Measurements from ENCODE around the gene GCH1.

DNA sequence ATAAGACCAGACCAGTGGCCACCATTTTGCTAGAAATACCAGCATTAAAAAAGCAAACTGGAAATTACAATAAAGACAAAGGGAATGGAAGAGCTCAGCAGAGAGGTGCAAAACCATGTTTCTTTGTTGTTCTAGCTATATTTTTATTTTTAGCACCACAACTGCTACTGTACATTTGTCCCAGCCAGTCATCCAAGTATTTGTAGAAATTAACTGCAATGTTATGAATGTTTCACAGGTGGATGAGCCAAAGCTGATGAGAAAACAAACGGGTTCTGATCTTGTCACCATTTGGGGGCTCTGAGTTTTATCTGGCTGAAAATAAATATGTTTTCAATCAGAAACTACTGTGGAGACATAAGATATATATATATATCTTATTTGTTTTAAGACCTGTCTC lies 24.9 kb upstream of the GCH1 start:
- no peak for TF ChIP-seq SP1 (IDR thresholded peaks at IDR 0.05)
- TF ChIP-seq BHLHE40 (IDR thresholded peaks at IDR 0.05; ENCODE audit: borderline replicate concordance): no peak
- no peak for TF ChIP-seq FOXK2 (IDR thresholded peaks at IDR 0.05)
- no peak for TF ChIP-seq ARNT (IDR thresholded peaks at IDR 0.05)
- TF ChIP-seq CTBP1 (IDR thresholded peaks at IDR 0.05; ENCODE audit: borderline replicate concordance): no peak
- TF ChIP-seq L3MBTL2 (conservative IDR thresholded peaks at IDR 0.05): no peak
- TF ChIP-seq FOXM1 (IDR thresholded peaks at IDR 0.05; ENCODE audit: borderline replicate concordance): no peak
- no peak for TF ChIP-seq SUZ12 (IDR thresholded peaks at IDR 0.05)
- TF ChIP-seq PKNOX1 (IDR thresholded peaks at IDR 0.05): no peak
- no peak for TF ChIP-seq TARDBP (IDR thresholded peaks at IDR 0.05)
- TF ChIP-seq LEF1 (IDR thresholded peaks at IDR 0.05; ENCODE audit: borderline replicate concordance): no peak
